Liver (tissue), 9 donors: ENCODE measurements around the gene ZFC3H1. TPM values are rescaled to one million over a fixed set of nuclear protein-coding genes. Genes with fewer than 3 reads are reported as not detected.

Experiments
- DNase-seq: peaks from one replicate; pipeline ENCODE4 v3.0.0-alpha.2; 2017; ENCODE audit warnings: low spot score
- H3K27ac ChIP-seq, 2 donors: one replicate each; pipeline ENCODE4 v1.7.0; 2013; ENCODE audit warnings: inconsistent platforms in 2 of 2, low read length in 2 of 2, control low read depth in 1 of 2, low read depth in 1 of 2, mild to moderate bottlenecking in 1 of 2
- H3K27me3 ChIP-seq, 4 donors: one replicate each; pipeline versions ENCODE4 v1.6.1 to v1.7.0; 2013; ENCODE audit warnings: low read length in 3 of 4, inconsistent platforms in 1 of 4, mild to moderate bottlenecking in 1 of 4, moderate library complexity in 1 of 4; ENCODE audit not compliant: control insufficient read depth in 4 of 4, insufficient read depth in 4 of 4
- H3K36me3 ChIP-seq, 4 donors: one replicate each; pipeline versions ENCODE4 v1.6.1 to v1.7.0; 2013; ENCODE audit warnings: low read length in 3 of 4, mild to moderate bottlenecking in 3 of 4, low read depth in 1 of 4, moderate library complexity in 1 of 4; ENCODE audit not compliant: control insufficient read depth in 4 of 4, insufficient read depth in 3 of 4
- H3K4me1 ChIP-seq, 4 donors: one replicate each; pipeline versions ENCODE4 v1.6.1 to v1.7.0; 2013; ENCODE audit warnings: low read length in 3 of 4, mild to moderate bottlenecking in 3 of 4, moderate library complexity in 1 of 4; ENCODE audit not compliant: control insufficient read depth in 4 of 4, insufficient read depth in 4 of 4
- H3K4me3 ChIP-seq, 3 donors: one replicate each; pipeline versions ENCODE4 v1.6.1 to v1.7.0; 2013; ENCODE audit warnings: low read length in 3 of 3, control low read depth in 1 of 3, low read depth in 1 of 3, mild to moderate bottlenecking in 1 of 3
- H3K9ac ChIP-seq, 2 donors: one replicate each; pipeline ENCODE4 v1.7.0; 2013; ENCODE audit warnings: low read length in 2 of 2, mild to moderate bottlenecking in 2 of 2, moderate library complexity in 2 of 2, control low read depth in 1 of 2, low read depth in 1 of 2
- H3K9me3 ChIP-seq, 4 donors: one replicate each; pipeline versions ENCODE4 v1.6.1 to v1.7.0; 2013; ENCODE audit warnings: low read length in 3 of 4; ENCODE audit not compliant: control insufficient read depth in 4 of 4
- CTCF ChIP-seq: fragments of 150-350 bp; IDR thresholded peaks from 2 replicates; pipeline ENCODE4 v1.5.1; 2017; ENCODE audit warnings: improper control_type of control experiment, low read depth, low read length; ENCODE audit not compliant: missing input control
- EGR1 ChIP-seq, 2 donors: IDR thresholded peaks; 2 replicates each; pipeline ENCODE4 v1.6.1; 2016 to 2018; ENCODE audit warnings: antibody characterized with exemption in 2 of 2, low read depth in 2 of 2
- FOXA1 ChIP-seq: IDR thresholded peaks from 2 replicates; pipeline ENCODE4 v1.6.1; 2016; ENCODE audit warnings: antibody characterized with exemption
- GABPA ChIP-seq, 2 donors: IDR thresholded peaks in 1 of 2; conservative IDR thresholded peaks in 1 of 2; 2 replicates each; pipeline ENCODE4 v1.6.1; 2016; ENCODE audit warnings: antibody characterized with exemption in 2 of 2, mild to moderate bottlenecking in 1 of 2, moderate library complexity in 1 of 2
- HNF4A ChIP-seq, 2 donors: conservative IDR thresholded peaks; 2 replicates each; pipeline ENCODE4 v1.6.1; 2016; ENCODE audit warnings: antibody characterized with exemption in 2 of 2, mild to moderate bottlenecking in 2 of 2
- HNF4G ChIP-seq: IDR thresholded peaks from 2 replicates; pipeline ENCODE4 v1.6.1; 2016; ENCODE audit warnings: antibody characterized with exemption
- JUND ChIP-seq, 2 donors: IDR thresholded peaks; 2 replicates each; pipeline ENCODE4 v1.6.1; 2016; ENCODE audit warnings: antibody characterized with exemption in 2 of 2
- MAX ChIP-seq: IDR thresholded peaks from 2 replicates; pipeline ENCODE4 v1.6.1; 2016; ENCODE audit warnings: antibody characterized with exemption
- NR2F2 ChIP-seq: IDR thresholded peaks from 2 replicates; pipeline ENCODE4 v1.6.1; 2016; ENCODE audit warnings: antibody characterized with exemption
- RAD21 ChIP-seq, 2 donors: IDR thresholded peaks; 2 replicates each; pipeline ENCODE4 v1.6.1; 2016; ENCODE audit warnings: antibody characterized with exemption in 2 of 2, mild to moderate bottlenecking in 2 of 2
- REST ChIP-seq: IDR thresholded peaks from 2 replicates; pipeline ENCODE4 v1.6.1; 2016; ENCODE audit warnings: antibody characterized with exemption, mild to moderate bottlenecking
- RXRA ChIP-seq, 2 donors: IDR thresholded peaks; 2 replicates each; pipeline ENCODE4 v1.6.1; 2017 to 2018; ENCODE audit warnings: antibody characterized with exemption in 2 of 2, mild to moderate bottlenecking in 1 of 2
- TAF1 ChIP-seq: conservative IDR thresholded peaks from 2 replicates; pipeline ENCODE4 v1.6.1; 2016; ENCODE audit warnings: antibody characterized with exemption, mild to moderate bottlenecking
- YY1 ChIP-seq: IDR thresholded peaks from 2 replicates; pipeline ENCODE4 v1.6.1; 2016; ENCODE audit warnings: antibody characterized with exemption, mild to moderate bottlenecking
- ZBTB33 ChIP-seq: IDR thresholded peaks from 2 replicates; pipeline ENCODE4 v1.6.1; 2016; ENCODE audit warnings: antibody characterized with exemption
- WGBS: extraction: QIAGEN DNeasy Blood & Tissue Kit; methylation state at CpG from one replicate; pipeline ENCODE4 v1.1.7; 2013; 5-methylcytosine and 5-hydroxymethylcytosine counted together
- polyA plus RNA-seq, 2 donors: library from polyadenylated mRNA; stranded (reverse) in 1 of 2; unstranded in 1 of 2; fragments of 200-250 nt in 1 of 2; fragments of >200 nt in 1 of 2; fragmentation: Nextera tagmentation in 1 of 2; extraction: Ambion mirVana in 1 of 2; gene quantifications; one replicate each; pipeline versions ENCODE4 v1.2.1 to v1.2.3, GENCODE V29; 2013 to 2015
- total RNA-seq, 2 donors: library from RNA; depleted of rRNA; stranded (reverse); fragments of >200 nt; gene quantifications; one replicate each; pipeline ENCODE4 v1.2.3, GENCODE V29; 2014
- donor health status: healthy.
- donor health status: healthy.
- donor health status: healthy.
- donor health status: healthy.
- donor health status: healthy.

Gene ZFC3H1
- total and polyA plus RNA-seq, 4 donors = 3.4 to 32.3 (median 8.6) TPM

GRCh38 chr12:71646512-71646911 is 17.1 kb downstream of the ZFC3H1 start:
- no peak overlapping the region for H3K27ac ChIP-seq
- 98% methylated on average over 3 of the region's 3 CpGs for WGBS
- H3K4me3 ChIP-seq = no peak overlapping the region
- H3K4me1 ChIP-seq = no peaks in the 10 kb centered on the region
- H3K9me3 ChIP-seq = no peaks in the 10 kb centered on the region
- H3K9ac ChIP-seq = no peak overlapping the region
- DNase-seq = no peak
- H3K27me3 ChIP-seq = no peaks in the 10 kb centered on the region
- TF ChIP-seq RXRA (IDR thresholded peaks at IDR 0.05) (no peak), NR2F2 (no peak), JUND (IDR thresholded peaks at IDR 0.05) (no peak), EGR1 (IDR thresholded peaks at IDR 0.05; ENCODE audit: low read depth in 2 of 2) (no peak), HNF4A (conservative IDR thresholded peaks at IDR 0.05) (no peak), HNF4G (no peak), FOXA1 (no peak), REST (no peak), GABPA (IDR thresholded peaks at IDR 0.05 in 1 of 2, conservative IDR thresholded peaks at IDR 0.05 in 1 of 2) (no peak), ZBTB33 (no peak), RAD21 (IDR thresholded peaks at IDR 0.05) (no peak)
- peaks cover 4 to 40% (median 33%) of the 10 kb centered on the region in 4 donors for H3K36me3 ChIP-seq

- H3K36me3 ChIP-seq = peaks cover 7 to 43% (median 37%) of the 10 kb centered on the region in 4 donors
- no peaks in the 10 kb centered on the region for H3K27me3 ChIP-seq
- TF ChIP-seq JUND (IDR thresholded peaks at IDR 0.05) (no peak), NR2F2 (no peak), FOXA1 (no peak), HNF4A (conservative IDR thresholded peaks at IDR 0.05) (no peak), CTCF (no peak), GABPA (IDR thresholded peaks at IDR 0.05 in 1 of 2, conservative IDR thresholded peaks at IDR 0.05 in 1 of 2) (no peak), HNF4G (no peak), YY1 (no peak), RAD21 (IDR thresholded peaks at IDR 0.05) (no peak), MAX (no peak), TAF1 (no peak), REST (no peak), RXRA (IDR thresholded peaks at IDR 0.05) (no peak)
- no peak for DNase-seq
- 90% methylated on average over 3 of the region's 3 CpGs for WGBS
- no peak overlapping the region for H3K9ac ChIP-seq
- H3K9me3 ChIP-seq = no peaks in the 10 kb centered on the region
- no peaks in the 10 kb centered on the region for H3K4me1 ChIP-seq
- no peak overlapping the region for H3K27ac ChIP-seq
- no peak overlapping the region for H3K4me3 ChIP-seq
Measured at GRCh38 chr12:71645268-71645667, 18.4 kb downstream of the ZFC3H1 start.
